ENCODE data around the gene TLR7.

DNA sequence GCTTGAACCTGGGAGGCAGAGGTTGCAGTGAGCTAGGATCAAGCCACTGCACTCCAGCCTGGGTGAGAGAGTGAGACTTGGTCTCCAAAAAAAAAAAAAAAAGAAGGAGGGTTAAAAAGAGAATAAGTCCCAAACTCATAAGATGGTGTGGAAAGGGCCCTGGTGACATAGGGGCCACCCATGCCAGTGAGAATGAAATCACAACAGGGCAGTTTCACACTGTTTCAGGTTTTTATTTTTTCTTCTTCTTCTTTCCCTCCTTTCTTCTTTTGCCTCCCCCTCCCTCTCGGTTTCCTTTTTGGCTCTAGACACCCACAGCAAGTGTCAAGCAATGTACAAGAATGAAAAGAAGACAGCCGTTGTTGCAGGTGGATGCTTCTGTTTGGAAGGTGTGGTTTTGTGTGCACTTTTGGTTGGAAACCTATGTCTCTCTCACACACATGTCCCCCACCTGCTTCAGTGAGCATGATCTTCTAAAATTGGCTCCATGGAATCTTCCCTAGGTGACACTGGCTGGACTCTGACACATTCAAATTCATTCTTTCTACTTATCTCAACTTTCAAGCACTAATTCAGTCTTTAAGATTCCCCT is 25.1 kb downstream of the TLR7 start:
- TF ChIP-seq TAF1 (IDR thresholded peaks at IDR 0.05; ENCODE audit: borderline replicate concordance, insufficient read depth, low read length) (no peak), POLR2AphosphoS5 (IDR thresholded peaks at IDR 0.05; ENCODE audit: low read depth, low read length) (no peak)
- TF ChIP-seq, protein P1, sequence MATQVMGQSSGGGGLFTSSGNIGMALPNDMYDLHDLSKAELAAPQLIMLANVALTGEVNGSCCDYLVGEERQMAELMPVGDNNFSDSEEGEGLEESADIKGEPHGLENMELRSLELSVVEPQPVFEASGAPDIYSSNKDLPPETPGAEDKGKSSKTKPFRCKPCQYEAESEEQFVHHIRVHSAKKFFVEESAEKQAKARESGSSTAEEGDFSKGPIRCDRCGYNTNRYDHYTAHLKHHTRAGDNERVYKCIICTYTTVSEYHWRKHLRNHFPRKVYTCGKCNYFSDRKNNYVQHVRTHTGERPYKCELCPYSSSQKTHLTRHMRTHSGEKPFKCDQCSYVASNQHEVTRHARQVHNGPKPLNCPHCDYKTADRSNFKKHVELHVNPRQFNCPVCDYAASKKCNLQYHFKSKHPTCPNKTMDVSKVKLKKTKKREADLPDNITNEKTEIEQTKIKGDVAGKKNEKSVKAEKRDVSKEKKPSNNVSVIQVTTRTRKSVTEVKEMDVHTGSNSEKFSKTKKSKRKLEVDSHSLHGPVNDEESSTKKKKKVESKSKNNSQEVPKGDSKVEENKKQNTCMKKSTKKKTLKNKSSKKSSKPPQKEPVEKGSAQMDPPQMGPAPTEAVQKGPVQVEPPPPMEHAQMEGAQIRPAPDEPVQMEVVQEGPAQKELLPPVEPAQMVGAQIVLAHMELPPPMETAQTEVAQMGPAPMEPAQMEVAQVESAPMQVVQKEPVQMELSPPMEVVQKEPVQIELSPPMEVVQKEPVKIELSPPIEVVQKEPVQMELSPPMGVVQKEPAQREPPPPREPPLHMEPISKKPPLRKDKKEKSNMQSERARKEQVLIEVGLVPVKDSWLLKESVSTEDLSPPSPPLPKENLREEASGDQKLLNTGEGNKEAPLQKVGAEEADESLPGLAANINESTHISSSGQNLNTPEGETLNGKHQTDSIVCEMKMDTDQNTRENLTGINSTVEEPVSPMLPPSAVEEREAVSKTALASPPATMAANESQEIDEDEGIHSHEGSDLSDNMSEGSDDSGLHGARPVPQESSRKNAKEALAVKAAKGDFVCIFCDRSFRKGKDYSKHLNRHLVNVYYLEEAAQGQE (IDR thresholded peaks at IDR 0.05; ENCODE audit: insufficient read depth in 1 of 2, low read depth in 2 of 2, low read length in 2 of 2), result no peak

Data from PFSK-1 (cell line).